HK-2 (cell line): ENCODE data around the gene ATAD3B.

ENCODE experiments used
- DNase-seq: peaks from one replicate; pipeline ENCODE4 v3.0.0-alpha.2; 2018; ENCODE audit not compliant: unreplicated experiment

ATAD3B gene

DNA sequence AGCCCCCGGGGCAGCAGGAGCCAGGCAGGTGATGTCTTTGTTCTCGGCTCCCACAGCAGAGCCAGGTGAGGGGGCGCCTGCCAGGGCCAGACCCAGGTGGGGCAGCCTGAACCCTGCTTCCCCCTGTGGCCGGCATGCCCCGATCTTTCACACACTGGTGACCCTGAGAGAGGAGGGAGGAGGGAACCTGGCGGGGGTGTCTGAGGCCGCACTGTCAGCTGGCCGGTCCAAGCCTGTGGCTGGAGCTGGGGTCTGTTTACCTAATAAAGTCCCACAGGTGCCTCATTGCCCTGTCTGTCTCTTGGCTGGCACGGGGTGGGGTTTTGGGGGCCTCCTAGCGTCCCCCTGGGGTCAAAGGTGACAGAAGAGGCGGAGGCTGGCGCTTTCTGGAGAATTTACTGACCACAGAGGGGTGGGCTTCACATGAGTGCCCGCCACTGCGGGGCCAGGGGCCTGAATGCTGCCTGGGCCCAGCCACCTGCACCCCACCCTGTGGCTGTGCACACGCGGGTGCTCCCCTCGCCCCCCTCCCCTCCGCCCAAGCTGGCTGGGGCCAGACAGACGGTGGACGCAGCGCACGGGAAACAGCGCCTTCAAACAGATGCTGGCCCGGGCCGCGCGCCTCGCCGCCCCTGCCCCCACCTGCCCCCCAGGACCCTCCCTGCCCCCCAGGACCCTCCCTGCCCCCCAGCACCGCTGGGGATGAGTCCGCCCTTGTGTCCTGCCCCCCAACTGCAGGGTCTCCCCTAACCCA is 63.0 kb downstream of the ATAD3B start:
- DNase-seq = no peak

DNA sequence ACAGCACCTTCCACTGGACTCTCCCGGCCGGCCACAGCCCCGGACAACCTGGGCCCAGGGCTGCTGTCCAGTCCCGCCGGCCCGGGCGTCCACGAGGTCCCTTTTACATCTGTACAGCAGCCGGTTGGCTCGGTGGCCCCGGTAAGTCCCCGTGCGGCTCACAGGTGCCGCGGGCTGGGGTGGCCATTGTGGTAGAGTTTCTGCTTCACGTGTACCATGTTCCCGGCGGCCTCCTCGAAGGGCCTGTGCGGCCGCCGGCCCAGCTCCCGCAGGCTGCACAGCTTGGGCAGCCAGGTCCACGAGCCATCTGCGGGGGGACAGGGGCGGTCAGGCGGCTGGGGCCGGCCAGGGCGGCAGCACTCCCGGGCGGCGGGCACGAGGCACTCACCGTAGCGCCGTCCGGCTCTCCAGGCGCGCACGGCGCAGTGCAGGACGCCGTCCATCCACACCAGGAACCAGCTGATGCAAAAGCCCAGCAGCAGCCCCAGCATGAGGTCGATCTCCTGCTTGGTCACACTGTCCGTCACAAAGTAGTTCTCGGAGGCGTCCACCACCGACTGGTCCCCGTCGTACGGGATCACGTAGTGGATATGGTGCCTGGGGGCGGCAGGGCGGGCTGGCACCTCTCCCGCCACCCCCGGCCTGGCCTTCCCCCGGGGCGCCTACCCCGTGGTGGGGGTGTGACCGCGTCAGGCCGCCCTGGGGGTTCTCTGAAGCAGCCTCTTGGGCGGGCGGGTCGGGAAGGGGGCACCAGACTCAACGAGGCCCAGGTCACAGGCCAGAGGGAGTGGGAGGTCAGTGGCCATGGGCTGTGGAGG is 63.8 kb downstream of the ATAD3B start:
- no peak for DNase-seq

DNA sequence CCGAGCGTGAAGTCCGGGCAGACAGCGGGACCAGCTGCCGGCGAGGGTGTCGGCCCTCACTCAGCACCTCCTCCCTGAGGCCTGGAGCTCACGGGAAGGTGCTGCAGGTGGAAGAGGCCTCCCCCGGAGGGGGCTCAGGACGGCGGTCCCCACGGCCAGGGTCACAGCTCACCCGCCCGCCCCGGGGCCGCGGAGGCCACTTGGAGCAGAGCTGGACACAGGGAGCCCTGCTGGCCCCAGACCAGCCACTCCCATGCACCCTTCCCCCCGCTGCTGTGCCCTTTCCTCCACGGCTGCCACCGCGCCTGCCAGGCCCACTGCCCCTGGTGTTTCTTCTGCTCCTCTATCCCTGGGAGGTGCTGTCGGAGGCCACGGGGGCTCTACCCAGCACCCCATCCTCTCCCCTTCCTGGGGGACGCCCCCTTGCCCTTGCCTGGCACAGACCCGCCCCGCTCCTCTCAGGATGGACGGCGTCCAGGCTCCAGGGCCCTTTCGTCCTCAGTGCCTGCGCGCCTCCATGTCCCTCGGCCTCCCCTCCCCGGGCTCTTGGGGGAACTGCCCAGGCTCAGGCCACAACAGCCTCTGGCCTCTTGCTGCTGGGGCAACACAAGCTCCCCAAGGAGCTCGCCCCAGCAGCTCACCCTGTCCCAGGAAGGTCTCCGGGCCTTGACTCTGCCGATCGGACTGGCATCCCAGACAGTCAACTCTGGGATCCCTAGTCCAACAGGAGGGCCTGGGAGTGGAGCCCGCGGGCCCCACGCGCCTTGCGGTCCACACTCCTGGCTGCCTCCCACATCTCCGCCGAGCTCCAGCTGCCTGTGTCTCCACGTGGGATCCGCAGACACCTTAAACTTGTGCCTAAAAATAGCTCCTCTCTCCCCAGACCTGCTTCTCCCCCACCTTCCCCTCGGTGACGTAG is 64.7 kb downstream of the ATAD3B start:
- no peak for DNase-seq

DNA sequence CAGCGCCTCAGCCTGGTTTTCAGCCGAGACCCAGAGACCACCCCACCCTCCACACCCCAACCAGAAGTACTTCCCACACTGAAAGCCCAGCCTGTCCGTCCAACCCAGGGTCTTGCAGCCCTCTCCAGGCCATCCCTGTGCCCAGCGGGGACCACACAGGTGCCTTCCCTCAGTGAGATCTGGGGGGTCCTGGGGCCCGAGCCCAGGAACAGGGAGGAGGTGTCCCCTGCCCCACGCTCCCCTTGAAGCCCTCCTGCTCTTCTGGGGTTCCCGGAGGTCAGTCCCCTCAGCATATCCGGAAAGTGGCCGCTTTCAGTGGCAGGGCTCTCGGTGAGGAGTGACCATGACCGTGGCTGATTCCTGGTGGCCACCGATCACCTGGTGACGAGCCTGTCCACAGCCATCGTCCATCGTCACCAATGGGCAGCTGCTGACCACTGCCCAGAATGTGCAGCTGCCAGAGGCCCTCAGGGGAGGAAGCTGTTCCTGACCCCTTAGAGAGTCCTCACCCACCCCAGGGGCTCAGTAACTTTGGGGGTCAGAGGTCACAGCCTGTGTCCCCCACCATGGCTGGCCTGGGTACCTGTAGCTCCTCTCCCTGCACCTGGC is 65.5 kb downstream of the ATAD3B start:
- no peak for DNase-seq

DNA sequence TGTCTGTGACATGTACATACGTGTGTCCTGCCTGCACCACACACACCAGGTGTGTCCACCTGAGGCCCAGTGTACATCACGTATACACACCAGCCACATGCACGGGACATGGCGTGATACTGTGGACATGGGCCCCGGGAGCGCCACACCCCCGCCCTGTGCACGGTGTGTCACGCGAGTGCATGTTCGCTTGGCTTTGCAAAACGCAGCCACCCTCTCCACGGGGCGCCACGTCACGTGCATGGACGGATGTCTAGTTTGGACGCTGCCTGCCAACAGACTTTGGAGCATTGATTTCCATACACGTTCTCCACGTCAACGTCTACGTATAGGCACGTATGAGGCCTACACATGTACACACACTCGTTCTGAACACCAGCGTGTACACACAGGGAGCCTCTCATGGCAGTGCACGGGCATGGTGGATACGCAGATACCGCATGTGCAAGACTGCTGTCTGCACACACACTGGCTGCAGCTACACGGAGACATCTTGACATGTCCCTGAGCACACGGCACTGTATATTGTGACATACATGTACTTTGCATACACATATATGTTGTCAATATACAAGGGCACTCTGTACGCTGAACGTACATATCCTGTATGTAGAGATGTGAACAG is 66.2 kb downstream of the ATAD3B start:
- DNase-seq = no peak

DNA sequence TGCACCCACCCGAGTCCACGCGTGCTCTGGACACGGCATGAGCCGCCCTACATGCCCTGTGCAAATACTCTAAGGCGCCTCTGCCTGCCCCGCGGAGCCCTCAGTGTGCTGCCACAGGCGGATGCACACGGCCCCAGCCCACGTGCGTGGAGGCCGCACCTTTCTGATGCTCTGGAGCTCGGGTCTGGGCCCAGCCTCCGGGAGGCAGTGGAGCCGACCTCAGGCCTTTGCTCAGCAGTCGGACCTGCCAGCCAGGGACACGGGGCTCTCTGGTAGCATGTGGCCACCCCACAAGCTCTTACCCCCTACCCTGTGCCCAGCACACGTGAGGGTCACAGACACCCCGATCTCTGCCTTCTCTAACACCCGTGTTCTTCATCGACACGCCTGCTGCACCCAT is 66.8 kb downstream of the ATAD3B start:
- DNase-seq = no peak

DNA sequence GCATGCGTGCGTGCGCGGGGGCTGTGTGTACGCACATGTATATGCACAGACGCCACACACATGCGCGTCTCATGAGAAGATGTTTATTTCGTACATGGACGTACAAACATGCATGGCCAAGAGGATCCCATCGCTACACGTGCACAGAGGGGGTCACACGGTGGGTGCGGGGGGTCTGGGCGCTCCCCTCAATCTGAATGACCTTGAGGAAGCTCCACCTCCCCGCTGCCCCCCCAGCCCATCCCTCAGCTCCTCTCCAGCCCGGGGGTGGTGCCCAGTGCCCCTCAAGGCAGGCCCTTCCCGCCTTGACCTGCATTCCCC is 67.4 kb downstream of the ATAD3B start:
- DNase-seq = no peak

DNA sequence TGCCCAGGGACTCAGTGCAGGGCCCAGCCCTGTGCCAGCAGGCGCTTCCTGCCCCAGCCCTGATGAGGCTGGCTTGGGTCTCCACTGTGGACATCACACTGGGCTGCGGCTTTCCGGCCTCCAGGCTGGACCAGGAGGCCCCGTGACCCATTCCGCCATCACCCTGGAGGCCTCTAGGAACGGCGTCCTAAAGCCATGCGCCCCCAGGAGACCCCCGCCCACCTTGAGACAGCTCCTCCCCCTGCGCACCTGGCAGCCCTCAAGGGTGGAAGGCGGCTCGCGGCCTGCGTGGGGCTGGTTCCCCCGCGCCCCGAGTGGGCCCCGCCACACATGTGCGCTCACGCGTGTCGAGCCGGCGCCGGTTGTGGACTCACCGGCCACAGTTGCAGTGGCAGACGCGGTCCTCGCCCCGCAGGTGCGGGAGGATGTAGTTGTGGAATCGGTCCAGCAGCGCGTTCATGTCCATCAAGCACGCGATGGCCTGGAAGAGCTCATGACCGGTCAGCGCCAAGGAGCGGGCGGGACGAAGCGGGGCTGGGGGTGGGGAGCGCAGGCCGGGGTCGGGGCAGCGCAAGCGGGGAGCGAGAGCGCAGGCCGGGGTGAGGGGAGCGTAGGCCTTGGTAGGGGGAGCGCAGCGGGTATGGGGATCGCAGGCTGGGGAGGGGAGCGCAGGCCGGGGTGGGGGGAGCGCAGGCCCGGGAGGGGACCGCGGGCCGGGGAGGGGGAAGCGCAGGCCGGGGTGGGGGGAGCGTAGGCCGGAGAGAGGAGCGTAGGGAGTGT is 67.9 kb downstream of the ATAD3B start:
- DNase-seq = no peak

DNA sequence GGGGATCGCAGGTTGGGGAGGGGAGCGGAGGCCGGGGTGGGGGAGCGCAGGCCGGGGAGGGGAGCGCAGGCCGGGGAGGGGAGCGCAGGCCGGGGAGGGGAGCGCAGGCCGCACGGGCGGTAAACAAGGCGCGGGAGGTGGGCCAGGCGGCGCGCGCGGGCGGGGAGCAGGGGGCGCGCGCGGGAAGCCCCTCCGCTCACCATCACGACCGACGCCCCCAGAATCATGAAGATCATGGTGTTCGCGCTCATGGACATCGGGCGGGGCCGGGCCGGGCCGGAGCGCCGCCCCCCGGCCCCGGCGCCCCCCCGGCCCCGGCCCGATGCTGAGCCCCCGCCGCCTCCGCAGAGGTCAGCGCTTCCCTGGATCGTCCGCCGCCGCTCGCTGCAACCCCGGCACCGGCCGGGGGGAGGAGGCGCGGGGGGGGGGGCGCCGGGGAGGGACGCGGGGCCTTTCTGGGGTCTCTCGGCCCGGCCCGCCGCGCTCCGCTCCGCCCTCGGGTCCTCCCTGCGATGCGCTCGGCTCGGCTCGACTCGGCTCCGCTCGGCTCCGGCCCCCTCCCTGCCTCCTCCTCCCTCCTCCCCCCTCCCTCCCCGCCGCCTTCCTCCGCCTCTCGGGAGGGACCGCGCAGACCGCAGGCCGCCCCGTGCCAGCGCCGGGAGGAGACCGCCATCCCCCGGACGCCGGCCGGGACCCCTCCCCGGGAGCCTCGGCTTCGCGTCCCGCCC is 68.7 kb downstream of the ATAD3B start, which contains the start of gene TMEM240:
TSS of gene TMEM240 (minus strand) at position 535 of the 728 bp plus-strand sequence. CDS start at position 257, 278 bp downstream.
- no peak for DNase-seq

DNA sequence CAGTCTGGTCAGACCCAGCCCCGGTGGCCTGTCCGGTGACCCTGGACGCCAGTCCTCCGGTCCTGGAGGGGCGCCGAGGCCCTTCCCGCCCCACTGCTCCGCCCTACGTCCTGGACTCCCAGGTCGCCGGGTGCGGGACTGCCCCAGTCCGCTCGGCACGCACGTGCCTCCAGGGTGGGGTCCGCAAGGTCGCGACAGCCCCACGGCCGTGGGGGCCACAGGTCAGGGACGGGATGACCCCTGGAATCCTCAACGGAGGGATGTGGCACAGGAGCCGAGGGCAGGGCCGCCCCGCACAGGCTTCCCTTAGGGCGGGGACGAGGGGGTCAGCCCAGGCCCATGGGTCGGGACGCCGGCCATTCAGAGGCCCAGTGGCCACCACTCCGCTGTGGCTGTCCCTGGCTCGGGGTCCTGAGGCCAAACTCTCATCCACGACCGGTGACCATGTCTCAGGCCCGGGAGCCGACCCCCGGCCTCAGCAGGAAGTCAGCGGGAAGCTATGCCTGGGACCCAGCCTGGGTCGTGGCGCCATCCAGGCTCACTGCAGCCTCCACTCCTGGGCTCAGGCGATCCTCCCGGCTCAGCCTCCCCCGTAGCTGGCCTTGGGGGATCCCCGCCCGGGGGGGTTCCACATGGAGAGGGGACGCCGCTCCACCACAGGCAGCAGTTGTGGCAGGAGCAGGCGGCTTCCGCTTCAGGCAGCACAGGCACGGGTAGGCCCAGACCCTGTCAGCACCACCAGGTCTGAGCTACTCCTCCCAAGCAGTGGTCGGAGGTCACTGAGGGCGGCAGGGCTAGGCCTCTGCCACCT is 69.5 kb downstream of the ATAD3B start:
- no peak for DNase-seq

DNA sequence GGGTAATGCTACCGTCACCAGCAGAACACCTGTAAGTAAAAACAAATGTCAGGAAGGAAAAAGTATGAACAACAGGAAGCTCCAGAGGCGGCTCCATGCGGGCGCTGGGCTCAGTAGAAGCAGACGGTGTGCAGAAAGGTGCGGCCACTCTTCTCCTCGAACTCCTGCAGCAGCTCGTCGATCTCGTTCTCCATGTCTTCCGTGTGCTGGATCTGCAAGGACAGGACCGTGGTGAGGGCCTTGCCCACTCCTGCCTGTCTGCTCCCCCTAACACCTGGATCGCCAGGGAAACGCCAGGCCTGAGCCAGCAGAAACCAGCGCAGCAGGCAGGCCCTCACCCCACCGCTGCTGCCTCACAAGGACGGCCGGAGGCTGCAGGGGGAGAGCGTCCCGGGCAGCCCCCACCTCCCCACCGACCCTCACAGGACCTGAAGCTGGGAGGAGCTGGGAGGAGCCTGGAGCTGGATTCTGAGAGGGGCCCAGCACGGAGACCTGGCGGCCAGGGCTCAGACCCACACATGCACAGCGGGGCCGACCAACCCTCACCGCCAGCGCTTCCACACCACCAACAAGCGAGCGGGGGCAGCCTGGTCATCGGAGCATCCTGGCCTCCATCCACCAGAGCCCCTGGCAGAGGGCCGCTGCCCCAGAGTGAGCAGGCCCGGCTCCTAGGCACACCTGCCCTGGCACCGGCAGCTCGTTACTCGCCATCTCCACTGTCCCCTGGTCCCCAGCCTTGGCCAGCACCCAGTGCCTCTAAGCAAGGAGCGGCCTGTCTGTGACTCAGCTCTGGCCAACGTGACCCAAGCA is 70.6 kb downstream of the ATAD3B start:
- no peak for DNase-seq

DNA sequence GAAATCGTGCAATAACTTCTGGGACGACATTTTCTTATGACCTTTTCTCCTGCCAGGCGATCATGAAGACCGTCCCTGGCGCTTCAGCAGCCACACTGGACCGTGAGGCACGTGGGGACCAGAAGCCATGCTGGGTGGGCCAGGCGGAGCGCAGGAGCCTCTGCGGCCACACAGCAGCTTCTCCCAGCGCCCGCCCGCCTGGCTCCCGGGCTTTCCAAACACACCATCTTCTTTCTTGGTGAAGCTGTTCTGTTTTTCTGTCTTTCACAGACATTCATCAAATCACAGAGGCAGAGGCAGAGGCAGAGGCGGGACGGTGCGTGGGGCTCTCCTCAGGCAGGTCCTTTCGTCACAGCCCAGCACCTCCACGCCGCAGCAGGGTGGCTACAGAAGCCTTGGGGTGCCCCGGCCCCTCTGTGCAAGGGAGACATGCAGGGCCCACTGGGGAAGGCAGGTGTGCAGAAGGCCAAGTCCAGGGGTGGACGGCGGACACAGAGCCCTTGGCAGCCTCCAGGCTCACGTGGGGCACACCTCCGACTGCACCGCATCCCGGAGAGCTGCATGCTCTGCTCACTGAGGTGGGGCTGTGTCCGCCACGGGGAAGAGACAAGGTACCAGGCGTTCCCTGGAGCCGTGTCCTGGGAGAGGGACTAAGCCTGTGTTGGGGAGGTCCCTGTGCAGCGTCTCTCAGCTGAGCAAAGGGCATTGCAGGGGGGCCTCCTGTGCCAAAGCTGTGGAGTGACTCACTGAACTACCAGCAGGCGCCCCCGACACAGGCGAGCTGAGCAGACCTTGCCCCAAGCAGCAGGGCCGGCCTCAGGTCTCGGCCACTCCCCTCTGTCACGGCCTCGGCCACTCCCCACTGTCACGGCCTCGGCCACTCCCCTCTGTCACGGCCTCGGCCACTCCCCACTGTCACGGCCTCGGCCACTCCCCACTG is 71.5 kb downstream of the ATAD3B start:
- DNase-seq = no peak

DNA sequence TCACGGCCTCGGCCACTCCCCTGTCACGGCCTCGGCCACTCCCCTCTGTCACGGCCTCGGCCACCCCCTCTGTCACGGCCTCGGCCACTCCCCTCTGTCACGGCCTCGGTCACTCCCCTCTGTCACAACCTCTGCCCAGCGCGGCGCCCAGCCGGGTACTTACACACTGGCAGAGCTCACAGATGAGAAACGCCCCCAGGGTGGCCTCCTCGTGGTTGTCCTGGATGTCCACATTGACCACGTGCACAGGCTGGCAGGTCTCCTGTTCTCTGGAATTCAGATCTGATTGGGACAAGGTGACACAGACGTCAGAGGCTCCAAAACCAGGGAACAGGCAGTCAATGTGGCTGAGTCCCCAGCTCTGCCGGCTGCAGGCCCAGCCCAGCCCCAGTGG is 72.1 kb downstream of the ATAD3B start:
- DNase-seq = no peak

DNA sequence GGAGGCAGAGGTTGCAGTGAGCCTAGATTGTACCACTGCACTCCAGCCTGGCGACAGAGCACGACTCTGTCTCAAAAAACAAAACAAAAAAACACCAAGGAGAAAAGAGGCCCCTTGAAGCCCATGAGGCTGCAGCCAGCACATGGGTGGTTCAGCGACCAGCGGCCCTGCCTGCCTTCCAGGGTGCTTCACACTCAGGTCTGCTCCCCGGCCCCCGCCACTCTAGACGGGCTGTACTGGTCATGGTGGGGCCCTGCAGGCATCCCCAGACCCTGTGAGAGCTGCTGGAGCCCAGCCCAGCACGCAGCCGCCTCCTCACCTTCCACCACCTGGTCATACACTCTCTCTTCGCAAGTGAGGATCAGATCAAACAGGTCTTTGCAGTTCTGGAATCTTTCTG is 73.0 kb downstream of the ATAD3B start:
- DNase-seq = no peak
